GM18498 (cell line): ENCODE data around the gene CHST11.

ENCODE experiments used
- ATAC-seq: cut with Tn5 transposase; IDR thresholded peaks from one replicate; pipeline ENCODE4 v1.9.1; 2021; ENCODE audit warnings: mild to moderate bottlenecking, moderate library complexity; ENCODE audit not compliant: unreplicated experiment

The CHST11 gene

DNA sequence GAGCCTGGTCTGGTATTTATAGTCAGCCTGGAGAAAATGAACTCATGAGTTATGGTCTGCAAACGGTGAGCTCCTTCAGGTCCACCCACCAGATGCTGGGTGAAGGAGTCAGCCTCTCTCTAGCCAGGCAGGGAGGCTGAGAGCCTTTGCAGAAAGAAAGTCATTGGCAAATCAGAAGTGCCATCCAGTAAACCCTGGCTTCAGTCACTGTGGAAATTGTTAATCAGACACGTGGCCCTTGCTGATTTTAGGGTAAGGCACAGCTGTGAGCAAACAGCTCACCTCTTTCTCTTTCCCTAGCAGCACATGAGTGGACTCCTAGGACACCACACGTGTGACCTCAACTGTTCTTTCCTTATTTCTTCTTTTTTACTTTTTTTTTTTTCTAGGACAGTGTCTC, 44.9 kb downstream of the CHST11 start:
- ATAC-seq, result no peak

- no peak for ATAC-seq
Measured at GRCh38 chr12:104502217-104502616, 45.5 kb downstream of the CHST11 start.

GRCh38 chr12:104502638-104503037, 45.9 kb downstream of the CHST11 start:
- no peak for ATAC-seq

- ATAC-seq, result no peak
Measured at GRCh38 chr12:104503191-104503590, 46.4 kb downstream of the CHST11 start.

DNA sequence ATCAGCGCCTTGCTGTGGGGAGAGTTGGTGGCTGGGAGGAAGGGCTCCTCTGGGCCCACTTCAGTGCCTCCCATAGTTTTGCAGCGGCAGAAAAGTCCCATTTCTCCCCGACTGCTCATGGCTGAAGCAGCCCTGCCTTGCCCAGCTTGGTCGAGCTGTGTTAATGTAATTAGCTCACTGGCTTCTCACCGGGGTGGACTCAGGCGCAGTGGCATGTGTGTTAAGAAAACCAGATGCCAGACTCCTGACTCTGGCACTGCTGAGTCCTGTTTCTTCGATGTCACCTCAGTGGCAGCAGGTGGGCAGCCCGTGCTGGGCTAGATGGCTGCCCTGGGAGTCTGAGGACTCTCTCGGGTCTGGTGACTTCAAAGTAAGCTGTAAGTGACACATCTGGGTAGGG, 47.4 kb downstream of the CHST11 start:
- no peak for ATAC-seq

- peak; percentile 97 for ATAC-seq
Measured at GRCh38 chr12:104505095-104505818, 48.5 kb downstream of the CHST11 start.

GRCh38 chr12:104506676-104507401, 50.1 kb downstream of the CHST11 start:
- no peak for ATAC-seq

DNA sequence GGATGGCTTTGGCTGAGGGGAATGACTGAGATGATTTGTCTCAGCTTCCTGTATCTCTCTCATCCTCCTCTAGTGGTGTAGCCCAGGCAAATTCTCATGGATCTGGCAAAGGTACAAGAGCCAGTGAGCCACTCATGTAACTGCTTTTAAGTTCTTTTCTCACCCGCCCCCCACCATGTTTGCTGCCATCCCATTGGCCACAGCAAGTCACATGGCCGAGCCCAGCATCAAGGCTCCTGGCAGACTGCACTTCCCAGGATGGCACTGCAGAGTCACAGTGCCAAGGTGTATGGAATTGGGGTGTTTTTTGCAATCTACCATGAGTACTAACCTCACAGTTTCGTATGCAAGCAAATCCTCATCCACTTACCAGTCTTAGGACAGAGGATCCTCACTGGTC, 50.9 kb downstream of the CHST11 start:
- no peak for ATAC-seq

- no peak for ATAC-seq
Measured at GRCh38 chr12:104508752-104509446, 52.2 kb downstream of the CHST11 start.

GRCh38 chr12:104510145-104510872, 53.6 kb downstream of the CHST11 start:
- no peak for ATAC-seq

DNA sequence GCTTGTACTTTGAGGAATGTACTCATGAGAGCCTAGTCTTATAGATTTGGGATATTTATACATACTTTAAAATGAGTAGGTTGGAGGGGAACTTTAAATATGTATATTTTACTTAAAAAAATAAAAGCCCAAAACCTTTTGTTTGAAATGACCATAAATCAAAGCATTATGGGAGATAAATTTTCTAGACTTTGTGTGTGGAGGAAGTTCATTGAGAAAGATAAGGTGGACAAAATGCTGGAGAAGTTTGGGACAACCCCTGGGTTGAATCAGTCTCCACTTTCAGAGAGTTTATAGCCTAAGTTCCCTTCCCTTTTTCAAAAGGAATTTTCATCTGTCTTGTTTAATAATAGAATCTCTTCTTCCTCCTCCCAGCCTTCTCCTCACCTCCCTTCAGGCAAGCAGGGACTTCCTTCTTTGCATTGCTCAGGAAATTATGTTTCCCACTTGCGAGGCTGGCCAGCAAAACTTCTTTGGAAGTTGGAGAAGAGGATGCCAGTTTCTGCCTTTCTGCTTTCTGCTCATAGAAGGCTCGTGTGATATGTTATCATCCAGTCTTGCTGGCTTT, 54.2 kb downstream of the CHST11 start:
- no peak for ATAC-seq

- ATAC-seq, result no peak
Measured at GRCh38 chr12:104513681-104514080, 56.9 kb downstream of the CHST11 start.

- ATAC-seq, result no peak
Measured at GRCh38 chr12:104514092-104514810, 57.5 kb downstream of the CHST11 start.

- no peak for ATAC-seq
Measured at GRCh38 chr12:104515899-104516298, 59.2 kb downstream of the CHST11 start.

DNA sequence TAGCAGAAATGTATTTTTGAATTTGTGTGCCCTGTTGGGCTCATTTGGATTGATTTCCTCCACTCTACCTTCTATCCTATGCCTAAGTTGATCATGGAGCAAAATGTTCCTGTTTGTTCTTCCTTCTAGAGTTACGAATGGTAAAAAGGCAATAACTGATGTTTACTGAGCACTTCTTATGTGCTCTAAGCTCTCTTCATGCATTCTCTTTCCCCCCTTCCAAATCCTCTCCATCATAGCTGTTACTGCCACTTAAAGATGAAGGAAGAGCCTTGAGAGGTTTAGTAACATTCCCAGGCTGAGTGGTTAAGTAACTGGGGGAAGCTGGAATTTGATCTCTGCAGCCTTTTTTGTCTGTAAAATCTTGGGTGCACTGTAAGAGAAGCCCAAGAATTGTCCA, 60.1 kb downstream of the CHST11 start:
- no peak for ATAC-seq

- no peak for ATAC-seq
Measured at GRCh38 chr12:104517880-104518279, 61.1 kb downstream of the CHST11 start.

DNA sequence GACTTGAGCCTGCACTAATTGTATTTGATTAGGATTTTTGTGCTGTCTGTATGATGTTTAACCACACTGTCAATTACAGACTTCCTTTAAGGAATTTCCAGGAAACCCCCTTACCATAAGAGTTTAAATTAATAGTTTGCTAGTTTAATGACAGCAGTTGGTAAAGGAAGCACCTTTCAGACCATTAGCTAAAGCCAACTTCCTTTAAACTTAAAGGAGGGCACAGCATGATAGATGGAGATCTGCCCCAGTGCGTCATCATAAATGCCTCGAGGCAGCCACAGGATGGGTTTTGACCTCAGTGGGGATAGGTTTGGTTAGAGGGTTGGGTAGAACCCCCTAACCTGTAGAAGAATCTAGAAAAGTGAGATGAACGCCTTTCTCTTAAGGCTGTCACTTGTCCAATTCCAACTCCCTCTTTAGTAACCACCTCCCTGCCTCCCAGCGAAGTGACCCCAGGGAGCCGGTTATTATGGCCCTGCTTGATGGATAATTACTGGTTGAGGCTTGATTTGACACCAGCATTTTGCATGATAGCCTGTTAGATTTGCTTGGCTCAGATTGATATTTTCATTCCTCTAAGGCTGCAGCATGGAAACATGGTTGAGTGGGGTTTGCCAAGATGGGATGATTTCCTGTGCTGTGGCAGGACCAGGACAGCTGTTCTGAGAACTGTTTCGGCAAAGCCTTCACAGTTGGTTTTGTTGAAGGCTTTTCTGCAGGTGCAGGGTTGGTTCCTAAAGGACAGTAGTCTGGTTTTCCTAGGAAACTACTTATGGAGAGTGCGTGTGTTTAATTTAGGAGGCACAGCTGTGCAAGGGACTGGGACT, 62.7 kb downstream of the CHST11 start:
- no peak for ATAC-seq

DNA sequence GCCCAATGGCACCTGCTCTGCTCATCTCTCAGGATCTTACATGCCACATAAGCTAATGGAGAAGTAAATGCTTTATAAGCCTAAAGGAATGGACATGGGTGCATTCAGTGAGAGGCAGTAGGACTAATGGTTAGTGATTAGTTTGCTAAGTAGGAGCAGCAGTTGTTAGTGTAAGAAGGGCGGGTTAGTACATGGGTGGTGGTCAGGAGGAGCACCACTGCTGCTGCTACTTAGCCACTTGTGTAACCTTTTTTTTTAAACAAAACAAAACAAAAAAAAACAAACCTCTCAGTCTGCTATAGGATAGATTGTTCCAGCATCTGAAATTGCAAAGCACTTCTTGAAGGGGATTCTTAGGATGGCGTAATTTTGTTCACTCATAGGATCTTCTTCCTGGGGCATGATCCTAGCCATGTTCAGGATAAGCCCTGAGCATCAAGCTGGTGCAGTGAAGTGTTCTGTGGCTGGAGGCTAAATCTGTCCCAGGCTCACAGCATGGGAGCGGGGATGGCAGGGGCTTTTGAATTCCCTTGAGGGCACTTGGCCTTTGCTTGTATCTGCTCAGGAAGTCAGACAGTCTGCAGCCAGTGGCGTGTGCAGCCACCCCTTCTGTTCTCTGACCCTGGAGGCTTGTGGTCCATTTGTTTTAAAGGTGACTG, 63.6 kb downstream of the CHST11 start:
- ATAC-seq, result peak; percentile 60

- ATAC-seq, result no peak
Measured at GRCh38 chr12:104521731-104522130, 65.0 kb downstream of the CHST11 start.
